ENCODE results near the gene PTPN14. TPM values are rescaled to one million over a fixed set of nuclear protein-coding genes. Genes with fewer than 3 reads are reported as not detected.

PTPN14 gene
- total and polyA plus RNA-seq, 2 of the 4 experiments (the other 2 are of a cell fraction): 21.5 to 31.7 TPM

GRCh38 chr1:214520544-214521165 is 30.7 kb downstream of the PTPN14 start:
- TF ChIP-seq POLR2A (IDR thresholded peaks at IDR 0.05; ENCODE audit: low read depth, low read length) (no peak), MXI1 (IDR thresholded peaks at IDR 0.05; ENCODE audit: borderline replicate concordance, low read depth, low read length) (no peak), BHLHE40 (IDR thresholded peaks at IDR 0.05; ENCODE audit: low read depth, low read length) (no peak), USF2 (IDR thresholded peaks at IDR 0.05; ENCODE audit: low read depth, low read length) (no peak), RAD21 (IDR thresholded peaks at IDR 0.05; ENCODE audit: low read length) (no peak), CHD1 (IDR thresholded peaks at IDR 0.05; ENCODE audit: low read depth, low read length) (no peak)
- H2BK15ac ChIP-seq (ENCODE audit: low read depth, low read length): no peak overlapping the region
- H3K36me3 ChIP-seq (ENCODE audit: control insufficient read depth, insufficient read depth, low read length): no peaks in the 10 kb centered on the region
- peaks cover 32 to 94% of the 10 kb centered on the region in 2 experiments for H3K79me1 ChIP-seq (ENCODE audit: low read depth in 1 of 2, low read length in 2 of 2)
- ATAC-seq (ENCODE audit: low read depth): no peak
- no peak overlapping the region for H2BK5ac ChIP-seq (ENCODE audit: low read depth, low read length, poor library complexity, severe bottlenecking)
- in situ Hi-C loops (cut with MboI; ENCODE audit: low sequenced_read_pairs): no loop called here
- H3K9ac ChIP-seq (ENCODE audit: low read depth, low read length): no peak overlapping the region
- ChIA-PET POLR2A (ENCODE audit: unreplicated experiment) (interaction anchor here (0.6 kb wide), 1 partner anchor 896 kb away, joined by 3 read pairs; no protein-coding TSS in a partner anchor), CTCF (interaction anchor here (0.6 kb wide), 1 partner anchor 417 kb away, joined by 3 read pairs; no protein-coding TSS in a partner anchor)
- H2AFZ ChIP-seq (replicated peaks; ENCODE audit: low read length, poor library complexity): no peak overlapping the region
- no peak for DNase-seq
- BruUV-seq (replicated peaks): no TSS peak
- H3K4me1 ChIP-seq (ENCODE audit: control insufficient read depth, insufficient read depth, low read length): peaks cover 21% of the 10 kb centered on the region
- no peaks in the 10 kb centered on the region for H3K27me3 ChIP-seq (ENCODE audit: control insufficient read depth, insufficient read depth, low read length)
- peaks cover 77% of the 10 kb centered on the region for H4K20me1 ChIP-seq (ENCODE audit: insufficient read depth, low read length)
- no peak overlapping the region for H4K5ac ChIP-seq (ENCODE audit: low read depth, low read length)
- no peak overlapping the region for H4K91ac ChIP-seq (ENCODE audit: insufficient read depth, low read depth, low read length)
- no peak overlapping the region for H3K4me3 ChIP-seq (ENCODE audit: insufficient read depth, low read depth, low read length)
- H3K9me1 ChIP-seq (ENCODE audit: insufficient read depth, low read length): peaks cover 17% of the 10 kb centered on the region
- intact Hi-C loops (cut with micrococcal nuclease): no loop called here
- H2BK120ac ChIP-seq (ENCODE audit: low read depth, low read length): no peak overlapping the region
- no peak overlapping the region for H3K18ac ChIP-seq (ENCODE audit: low read depth, low read length)
- no peak overlapping the region for H4K8ac ChIP-seq (ENCODE audit: low read depth in 2 of 2, low read length in 2 of 2)
- dilution Hi-C loops (cut with HindIII; ENCODE audit: low sequenced_read_pairs, unreplicated experiment): no loop called here
- no peak overlapping the region for H3K4ac ChIP-seq (ENCODE audit: low read depth, low read length)
- H2AK9ac ChIP-seq (replicated peaks; ENCODE audit: low read depth, low read length, poor library complexity): no peak overlapping the region
- H2AK5ac ChIP-seq (ENCODE audit: low read depth, low read length): no peak overlapping the region
- H3K4me2 ChIP-seq (ENCODE audit: low read depth, low read length): no peak overlapping the region; the same call in 1 of the 2 replicates
- H3K9me3 ChIP-seq (ENCODE audit: control insufficient read depth, insufficient read depth, low read length): no peaks in the 10 kb centered on the region
- no peak overlapping the region for H3K56ac ChIP-seq (ENCODE audit: extremely low read depth, insufficient read depth, low read length)
- 0 out of 2 replicates have a peak overlapping the region, but pooled peaks have one; percentile 1 for H3K14ac ChIP-seq (replicated peaks; ENCODE audit: low read depth, low read length)
- no peak overlapping the region for H3K27ac ChIP-seq (ENCODE audit: insufficient read depth, low read length)
- no CpG with 5 or more reads among the region's 3 CpGs for WGBS, 2 experiments (ENCODE audit: extremely low coverage in 2 of 2, insufficient read length in 1 of 2)
- H3K23ac ChIP-seq (ENCODE audit: low read depth, low read length): 0 out of 2 replicates have a peak overlapping the region, but pooled peaks have one; percentile 19
- H2BK20ac ChIP-seq (ENCODE audit: low read depth, low read length): no peak overlapping the region

Data from IMR-90 (cell line).